ENCODE results near the gene LSM11.

LSM11 gene

DNA sequence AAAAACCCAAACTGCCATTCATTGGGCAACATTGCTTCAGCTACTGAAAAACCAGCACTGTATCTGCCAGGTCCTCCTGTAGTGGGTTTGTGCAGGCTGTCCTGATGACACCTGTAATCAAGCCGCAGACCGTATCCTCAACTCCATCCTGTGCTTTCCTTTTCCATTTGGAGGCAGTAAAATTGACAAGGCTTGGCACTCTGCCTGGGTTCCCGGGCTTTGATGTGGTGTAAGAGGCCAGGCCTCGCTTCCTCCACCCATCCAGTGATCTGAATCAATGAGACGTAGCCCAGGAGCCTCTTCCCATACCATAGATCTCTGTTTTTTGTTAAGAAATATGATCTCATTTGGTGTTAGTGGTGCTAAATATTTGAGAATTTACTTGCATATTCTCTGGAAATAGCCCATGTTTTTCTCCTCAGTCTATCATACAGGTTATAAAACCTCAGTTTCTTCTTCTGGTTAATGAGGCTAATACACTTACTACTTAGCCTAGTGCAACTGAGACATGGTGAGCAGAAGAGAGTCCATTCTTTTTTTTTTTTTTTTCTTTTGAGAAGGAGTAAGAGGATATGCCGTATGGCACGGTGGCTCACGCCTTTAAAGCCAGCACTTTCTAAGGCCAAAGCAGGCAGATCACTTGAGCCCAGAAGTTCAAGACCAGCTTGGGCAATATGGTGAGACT lies 34.8 kb downstream of the LSM11 start:
- DNase-seq = no peak

DNA sequence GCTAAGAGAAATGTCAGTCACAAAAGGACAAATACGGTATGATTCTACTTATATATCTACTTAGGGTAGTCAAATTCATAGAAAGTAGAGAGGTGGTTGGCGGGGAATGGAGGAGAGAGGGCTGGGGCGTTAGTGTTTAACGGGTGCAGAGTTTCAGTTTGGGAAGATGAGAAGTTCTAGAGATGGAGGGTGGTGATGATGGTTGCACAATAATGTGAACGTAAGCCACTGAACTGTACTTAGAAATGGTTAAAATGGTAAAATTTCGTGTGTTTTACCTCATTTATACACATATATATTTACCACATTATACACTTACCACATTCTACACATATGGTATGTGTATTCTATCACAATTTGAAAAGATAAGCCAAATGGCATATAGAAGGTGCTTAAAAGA lies 35.7 kb downstream of the LSM11 start:
- no peak for DNase-seq

DNA sequence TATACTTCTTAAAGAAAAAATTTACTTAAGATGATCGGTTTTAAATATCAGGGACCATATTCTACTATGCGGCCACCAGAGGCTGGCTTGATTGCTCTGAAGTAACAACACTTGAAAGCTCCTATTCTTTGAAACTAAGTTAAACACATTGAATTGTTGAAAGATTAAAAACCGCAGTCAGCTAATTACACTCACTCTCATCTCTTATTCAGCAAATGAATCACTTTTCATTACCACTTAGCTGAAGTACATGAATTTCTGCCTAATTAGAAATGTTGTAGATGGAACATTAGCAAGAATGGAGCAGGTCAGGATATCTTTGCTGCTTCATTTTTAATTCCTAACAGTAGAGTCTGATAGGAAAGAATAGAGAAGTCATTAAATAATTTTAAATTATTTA lies 42.3 kb downstream of the LSM11 start:
- DNase-seq = no peak

DNA sequence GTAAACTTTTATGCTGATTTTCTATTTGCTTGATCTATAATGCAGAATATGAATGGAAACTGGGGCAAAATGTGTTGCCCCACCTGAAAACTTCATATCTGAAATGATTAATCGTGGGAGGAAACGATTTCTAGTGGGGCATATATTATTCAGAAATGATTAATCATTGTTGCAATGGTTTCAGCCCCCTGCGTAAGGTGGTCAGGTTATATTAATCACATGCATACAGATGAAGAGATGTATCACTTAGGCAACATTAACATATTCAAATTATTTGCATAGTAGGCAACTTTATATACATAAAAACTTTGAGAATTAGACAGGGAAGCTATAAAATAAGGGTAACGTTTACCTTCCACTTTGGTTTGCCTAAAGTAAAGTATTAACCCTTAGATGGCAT lies 49.8 kb downstream of the LSM11 start:
- no peak for DNase-seq

DNA sequence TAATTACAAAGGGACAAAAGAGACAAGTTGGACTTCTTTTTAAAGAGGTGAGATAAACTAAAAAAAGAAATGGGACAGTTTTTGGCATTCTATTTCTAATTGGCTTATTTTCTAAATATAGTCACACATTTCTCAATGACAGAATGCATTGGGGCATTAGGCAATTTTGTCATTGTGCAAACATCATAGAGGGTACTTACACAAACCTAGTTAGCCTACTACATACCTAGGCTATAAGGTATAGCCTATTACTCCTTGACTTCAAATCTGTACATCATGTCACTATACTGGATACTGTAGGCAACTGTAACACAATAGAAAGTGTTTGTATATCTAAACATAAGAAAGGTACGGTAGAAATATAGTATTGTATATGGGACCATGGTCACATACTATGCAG lies 56.1 kb downstream of the LSM11 start:
- DNase-seq = no peak

DNA sequence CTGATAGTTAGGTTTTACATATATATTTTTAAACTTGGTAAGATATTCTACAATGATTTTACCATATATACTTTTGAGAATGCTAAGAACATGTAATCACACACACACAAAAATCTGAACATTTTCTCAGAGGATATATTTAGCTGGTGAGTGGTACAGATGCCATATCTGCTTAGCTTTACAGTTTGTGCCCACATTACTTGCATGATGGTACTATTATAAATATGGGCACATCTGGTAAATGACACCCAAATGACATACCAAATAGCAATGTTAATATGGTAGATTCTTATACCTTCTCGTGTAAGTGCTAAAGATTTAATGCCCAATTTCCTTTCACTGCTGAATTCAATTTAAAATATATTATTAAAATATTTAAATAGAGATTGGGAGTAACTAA lies 56.6 kb downstream of the LSM11 start:
- no peak for DNase-seq

DNA sequence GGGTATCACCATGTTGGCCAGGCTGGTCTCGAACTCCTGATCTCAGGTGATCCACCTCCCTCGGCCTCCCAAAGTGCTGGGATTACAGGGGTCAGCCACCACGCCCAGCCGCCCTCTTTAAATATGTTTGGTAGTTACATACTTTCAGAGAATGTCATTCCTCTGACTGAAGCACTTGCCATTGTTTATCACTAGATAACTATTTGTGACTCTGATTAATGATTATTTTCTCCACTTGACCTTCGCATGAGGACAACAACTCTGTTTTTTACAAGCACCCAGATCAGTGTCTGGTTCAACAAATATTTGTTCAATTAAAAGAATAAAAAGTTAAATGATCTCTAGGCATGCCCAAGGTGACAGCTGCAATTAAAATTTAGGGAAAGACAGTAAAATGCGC lies 59.2 kb downstream of the LSM11 start:
- no peak for DNase-seq

DNA sequence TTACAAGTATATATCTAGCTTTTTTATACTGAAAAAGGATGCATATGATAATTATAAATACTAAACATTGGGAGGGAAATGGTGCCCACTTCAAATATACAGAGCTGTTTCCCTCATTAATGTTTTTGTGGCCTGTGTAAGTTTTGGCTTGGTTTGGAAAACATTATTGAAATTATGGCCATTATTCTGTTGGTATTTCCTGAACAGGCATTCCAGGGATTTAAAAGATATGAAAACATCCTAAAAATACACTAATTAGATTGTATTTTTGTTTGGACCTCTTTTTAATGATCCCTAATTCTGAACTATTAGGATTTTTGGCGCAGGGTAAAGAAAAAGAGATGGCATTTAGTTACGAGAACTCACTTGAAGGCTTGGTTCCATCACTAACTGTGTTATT lies 64.5 kb downstream of the LSM11 start:
- no peak for DNase-seq

Data from midbrain (tissue), 1 donor.